ENCODE measurements around the gene PNLIPRP2. TPM values are rescaled to one million over a fixed set of nuclear protein-coding genes. Genes with fewer than 3 reads are reported as not detected.

The PNLIPRP2 gene
- total and polyA plus RNA-seq, 2 of the 4 experiments (the other 2 are of a cell fraction): not detected

DNA sequence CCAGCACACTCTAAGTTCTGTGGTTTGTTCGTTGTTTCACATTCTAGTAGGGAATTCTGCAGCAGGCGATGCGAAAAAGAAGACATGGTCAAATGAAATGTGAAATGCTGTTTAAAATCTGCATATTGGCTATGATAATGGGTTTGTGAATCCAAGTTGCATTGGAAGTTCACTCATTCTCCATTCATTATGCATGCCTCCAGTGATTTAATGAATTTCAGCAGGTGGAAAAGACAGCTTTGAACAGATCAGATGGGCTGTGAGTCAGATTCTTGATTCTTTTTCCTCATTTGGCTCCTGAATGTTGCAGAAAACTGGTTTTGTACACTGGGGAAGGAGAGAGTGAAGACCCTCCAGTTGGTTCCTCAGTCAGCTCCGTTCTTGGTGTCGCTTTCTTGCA is 52.1 kb downstream of the PNLIPRP2 start:
- ATAC-seq (ENCODE audit: low read depth): no peak
- no peak overlapping the region for H3K14ac ChIP-seq (replicated peaks; ENCODE audit: low read depth, low read length)
- 100% methylated on average over 2 of the region's 5 CpGs; no CpG with 5 or more reads in 1 of the 2 experiments for WGBS, 2 experiments (ENCODE audit: extremely low coverage in 2 of 2, insufficient read length in 1 of 2)

More for the DNA sequence above, 52.1 kb downstream of the PNLIPRP2 start:
- DNase-seq: no peak
- H4K5ac ChIP-seq (ENCODE audit: low read depth, low read length): no peak overlapping the region
- H3K56ac ChIP-seq (ENCODE audit: extremely low read depth, insufficient read depth, low read length): no peak overlapping the region
- POLR2A ChIA-PET (ENCODE audit: unreplicated experiment): no interaction called here
- no peak overlapping the region for H3K18ac ChIP-seq (ENCODE audit: low read depth, low read length)
- dilution Hi-C loops (cut with HindIII; ENCODE audit: low sequenced_read_pairs, unreplicated experiment) (no loop called here), intact Hi-C loops (cut with micrococcal nuclease) (no loop called here), in situ Hi-C loops (cut with MboI; ENCODE audit: low sequenced_read_pairs) (loop anchor here (5.0 kb wide), 1 partner anchor 504 kb away; no protein-coding TSS in a partner anchor)
- H4K8ac ChIP-seq (ENCODE audit: low read depth in 2 of 2, low read length in 2 of 2): no peak overlapping the region
- H3K9me1 ChIP-seq (ENCODE audit: insufficient read depth, low read length): peaks cover 14% of the 10 kb centered on the region
- no peak overlapping the region for H2AK9ac ChIP-seq (replicated peaks; ENCODE audit: low read depth, low read length, poor library complexity)
- H3K9me3 ChIP-seq (ENCODE audit: control insufficient read depth, insufficient read depth, low read length): no peaks in the 10 kb centered on the region
- no peak overlapping the region for H2BK15ac ChIP-seq (ENCODE audit: low read depth, low read length)
- H2AK5ac ChIP-seq (ENCODE audit: low read depth, low read length): no peak overlapping the region
- H3K4me1 ChIP-seq (ENCODE audit: control insufficient read depth, insufficient read depth, low read length): peaks cover 6% of the 10 kb centered on the region
- no peak overlapping the region for H2AFZ ChIP-seq (replicated peaks; ENCODE audit: low read length, poor library complexity)
- no peaks in the 10 kb centered on the region for H3K79me1 ChIP-seq (ENCODE audit: low read depth in 1 of 2, low read length in 2 of 2)
- peaks cover 10% of the 10 kb centered on the region for H3K36me3 ChIP-seq (ENCODE audit: control insufficient read depth, insufficient read depth, low read length)
- H3K4ac ChIP-seq (ENCODE audit: low read depth, low read length): no peak overlapping the region
- CTCF ChIA-PET: no interaction called here
- H3K9ac ChIP-seq (ENCODE audit: low read depth, low read length): no peak overlapping the region
- H3K4me2 ChIP-seq (ENCODE audit: low read depth, low read length): no peak overlapping the region
- no peak overlapping the region for H2BK5ac ChIP-seq (ENCODE audit: low read depth, low read length, poor library complexity, severe bottlenecking)
- H2BK20ac ChIP-seq (ENCODE audit: low read depth, low read length): no peak overlapping the region
- H3K27ac ChIP-seq (ENCODE audit: insufficient read depth, low read length): no peak overlapping the region
- no peaks in the 10 kb centered on the region for H3K27me3 ChIP-seq (ENCODE audit: control insufficient read depth, insufficient read depth, low read length)
- no TSS peak for BruUV-seq (replicated peaks)
- H3K4me3 ChIP-seq (ENCODE audit: insufficient read depth, low read depth, low read length): no peak overlapping the region
- no peaks in the 10 kb centered on the region for H4K20me1 ChIP-seq (ENCODE audit: insufficient read depth, low read length)
- no peak overlapping the region for H2BK120ac ChIP-seq (ENCODE audit: low read depth, low read length)
- TF ChIP-seq MAFK (IDR thresholded peaks at IDR 0.05; ENCODE audit: low read depth, low read length) (no peak), CHD1 (IDR thresholded peaks at IDR 0.05; ENCODE audit: low read depth, low read length) (no peak), RFX5 (IDR thresholded peaks at IDR 0.05; ENCODE audit: low read depth, low read length) (no peak), CEBPB (IDR thresholded peaks at IDR 0.05; ENCODE audit: low read depth, low read length) (no peak), MXI1 (IDR thresholded peaks at IDR 0.05; ENCODE audit: borderline replicate concordance, low read depth, low read length) (no peak), NFE2L2 (IDR thresholded peaks at IDR 0.05; ENCODE audit: low read depth, low read length) (no peak), CTCF (conservative IDR thresholded peaks at IDR 0.05; ENCODE audit: low read depth, low read length) (no peak), MAZ (IDR thresholded peaks at IDR 0.05; ENCODE audit: borderline replicate concordance, low read depth, low read length) (no peak), RAD21 (IDR thresholded peaks at IDR 0.05; ENCODE audit: low read length) (no peak), BHLHE40 (IDR thresholded peaks at IDR 0.05; ENCODE audit: low read depth, low read length) (no peak), POLR2A (IDR thresholded peaks at IDR 0.05; ENCODE audit: low read depth, low read length) (no peak), RCOR1 (IDR thresholded peaks at IDR 0.05; ENCODE audit: insufficient replicate concordance, low read length) (no peak), FOS (IDR thresholded peaks at IDR 0.05; ENCODE audit: low read depth, low read length) (no peak), SMC3 (IDR thresholded peaks at IDR 0.05; ENCODE audit: low read depth, low read length) (no peak)
- TF ChIP-seq, protein P1, sequence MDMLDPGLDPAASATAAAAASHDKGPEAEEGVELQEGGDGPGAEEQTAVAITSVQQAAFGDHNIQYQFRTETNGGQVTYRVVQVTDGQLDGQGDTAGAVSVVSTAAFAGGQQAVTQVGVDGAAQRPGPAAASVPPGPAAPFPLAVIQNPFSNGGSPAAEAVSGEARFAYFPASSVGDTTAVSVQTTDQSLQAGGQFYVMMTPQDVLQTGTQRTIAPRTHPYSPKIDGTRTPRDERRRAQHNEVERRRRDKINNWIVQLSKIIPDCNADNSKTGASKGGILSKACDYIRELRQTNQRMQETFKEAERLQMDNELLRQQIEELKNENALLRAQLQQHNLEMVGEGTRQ (IDR thresholded peaks at IDR 0.05; ENCODE audit: low read depth, low read length): no peak
- H3K23ac ChIP-seq (ENCODE audit: low read depth, low read length): no peak overlapping the region
- no peak overlapping the region for H4K91ac ChIP-seq (ENCODE audit: insufficient read depth, low read depth, low read length)

Data from IMR-90 (cell line).